ENCODE data around the gene IPCEF1. TPM values are rescaled to one million over a fixed set of nuclear protein-coding genes. Genes with fewer than 3 reads are reported as not detected.

Gene IPCEF1
- total and polyA plus RNA-seq, 9 donors, result 0.60 to 1.5 (median 0.75) TPM

- Histone ChIP-seq H3K27ac (ENCODE audit: low read length) (no peak overlapping the region), H3K36me3 (ENCODE audit: control insufficient read depth, insufficient read depth, low read length) (no peaks in the 10 kb centered on the region), H3K9me3 (replicated peaks; ENCODE audit: control insufficient read depth, low read depth, low read length) (no peaks in the 10 kb centered on the region), H3K4me3 (ENCODE audit: low read length) (no peak overlapping the region), H3K4me1 (ENCODE audit: control insufficient read depth, insufficient read depth, low read length) (peaks cover 10% of the 10 kb centered on the region), H3K27me3 (ENCODE audit: control insufficient read depth, insufficient read depth, low read length) (peaks cover 2% of the 10 kb centered on the region)
- WGBS (ENCODE audit: insufficient coverage), result 57% methylated on average over 5 of the region's 11 CpGs
- DNase-seq, result peak; percentile 43
Observed at GRCh38 chr6:154156135-154156896, 200.3 kb downstream of the IPCEF1 start.

- WGBS (ENCODE audit: insufficient coverage), result no CpG with 5 or more reads among the region's 6 CpGs
- H3K27ac ChIP-seq (ENCODE audit: low read length), result no peak overlapping the region
Observed at GRCh38 chr6:154154389-154154967, 202.1 kb downstream of the IPCEF1 start.

GRCh38 chr6:154143753-154144152 is 212.8 kb downstream of the IPCEF1 start:
- Histone ChIP-seq H3K27ac (ENCODE audit: low read length) (no peak overlapping the region), H3K4me1 (ENCODE audit: control insufficient read depth, insufficient read depth, low read length) (no peaks in the 10 kb centered on the region), H3K9me3 (replicated peaks; ENCODE audit: control insufficient read depth, low read depth, low read length) (no peaks in the 10 kb centered on the region), H3K36me3 (ENCODE audit: control insufficient read depth, insufficient read depth, low read length) (no peaks in the 10 kb centered on the region), H3K27me3 (ENCODE audit: control insufficient read depth, insufficient read depth, low read length) (no peaks in the 10 kb centered on the region), H3K4me3 (ENCODE audit: low read length) (no peak overlapping the region)
- DNase-seq, result no peak
- no CpG with 5 or more reads among the region's 1 CpG for WGBS (ENCODE audit: insufficient coverage)

More at GRCh38 chr6:154154389-154154967, 202.1 kb downstream of the IPCEF1 start:
- no peaks in the 10 kb centered on the region for H3K9me3 ChIP-seq (replicated peaks; ENCODE audit: control insufficient read depth, low read depth, low read length)
- no peak overlapping the region for H3K4me3 ChIP-seq (ENCODE audit: low read length)
- H3K27me3 ChIP-seq (ENCODE audit: control insufficient read depth, insufficient read depth, low read length), result peaks cover 2% of the 10 kb centered on the region
- H3K36me3 ChIP-seq (ENCODE audit: control insufficient read depth, insufficient read depth, low read length), result no peaks in the 10 kb centered on the region
- DNase-seq, result peak; percentile 83
- H3K4me1 ChIP-seq (ENCODE audit: control insufficient read depth, insufficient read depth, low read length), result peaks cover 10% of the 10 kb centered on the region

- no peaks in the 10 kb centered on the region for H3K36me3 ChIP-seq (ENCODE audit: control insufficient read depth, insufficient read depth, low read length)
- no peaks in the 10 kb centered on the region for H3K27me3 ChIP-seq (ENCODE audit: control insufficient read depth, insufficient read depth, low read length)
- WGBS (ENCODE audit: insufficient coverage), result 83% methylated on average over 2 of the region's 2 CpGs
- no peak for DNase-seq
- H3K4me3 ChIP-seq (ENCODE audit: low read length), result no peak overlapping the region
- H3K4me1 ChIP-seq (ENCODE audit: control insufficient read depth, insufficient read depth, low read length), result no peaks in the 10 kb centered on the region
- H3K9me3 ChIP-seq (replicated peaks; ENCODE audit: control insufficient read depth, low read depth, low read length), result no peaks in the 10 kb centered on the region
- H3K27ac ChIP-seq (ENCODE audit: low read length), result no peak overlapping the region
Observed at GRCh38 chr6:154140743-154141142, 215.9 kb downstream of the IPCEF1 start.

GRCh38 chr6:154139892-154140291 is 216.7 kb downstream of the IPCEF1 start:
- no peak overlapping the region for H3K27ac ChIP-seq (ENCODE audit: low read length)
- H3K36me3 ChIP-seq (ENCODE audit: control insufficient read depth, insufficient read depth, low read length), result no peaks in the 10 kb centered on the region
- no peaks in the 10 kb centered on the region for H3K9me3 ChIP-seq (replicated peaks; ENCODE audit: control insufficient read depth, low read depth, low read length)
- 84% methylated on average over 5 of the region's 6 CpGs for WGBS (ENCODE audit: insufficient coverage)
- no peaks in the 10 kb centered on the region for H3K4me1 ChIP-seq (ENCODE audit: control insufficient read depth, insufficient read depth, low read length)
- no peak overlapping the region for H3K4me3 ChIP-seq (ENCODE audit: low read length)
- no peak for DNase-seq
- H3K27me3 ChIP-seq (ENCODE audit: control insufficient read depth, insufficient read depth, low read length), result no peaks in the 10 kb centered on the region

- 83% methylated on average over 5 of the region's 6 CpGs for WGBS (ENCODE audit: insufficient coverage)
- Histone ChIP-seq H3K27ac (ENCODE audit: low read length) (no peak overlapping the region), H3K36me3 (ENCODE audit: control insufficient read depth, insufficient read depth, low read length) (no peaks in the 10 kb centered on the region), H3K4me1 (ENCODE audit: control insufficient read depth, insufficient read depth, low read length) (no peaks in the 10 kb centered on the region), H3K4me3 (ENCODE audit: low read length) (no peak overlapping the region), H3K27me3 (ENCODE audit: control insufficient read depth, insufficient read depth, low read length) (no peaks in the 10 kb centered on the region), H3K9me3 (replicated peaks; ENCODE audit: control insufficient read depth, low read depth, low read length) (no peaks in the 10 kb centered on the region)
- DNase-seq, result no peak
Observed at GRCh38 chr6:154138793-154139192, 217.8 kb downstream of the IPCEF1 start.

GRCh38 chr6:154134471-154135147 is 222.0 kb downstream of the IPCEF1 start:
- DNase-seq, result no peak
- no peaks in the 10 kb centered on the region for H3K36me3 ChIP-seq (ENCODE audit: control insufficient read depth, insufficient read depth, low read length)
- no CpG with 5 or more reads among the region's 8 CpGs for WGBS (ENCODE audit: insufficient coverage)
- no peak overlapping the region for H3K4me3 ChIP-seq (ENCODE audit: low read length)
- no peak overlapping the region for H3K27ac ChIP-seq (ENCODE audit: low read length)
- H3K9me3 ChIP-seq (replicated peaks; ENCODE audit: control insufficient read depth, low read depth, low read length), result no peaks in the 10 kb centered on the region
- no peaks in the 10 kb centered on the region for H3K4me1 ChIP-seq (ENCODE audit: control insufficient read depth, insufficient read depth, low read length)
- no peaks in the 10 kb centered on the region for H3K27me3 ChIP-seq (ENCODE audit: control insufficient read depth, insufficient read depth, low read length)

GRCh38 chr6:154127657-154128056 is 228.9 kb downstream of the IPCEF1 start:
- no peaks in the 10 kb centered on the region for H3K4me1 ChIP-seq (ENCODE audit: control insufficient read depth, insufficient read depth, low read length)
- no CpG with 5 or more reads among the region's 2 CpGs for WGBS (ENCODE audit: insufficient coverage)
- H3K9me3 ChIP-seq (replicated peaks; ENCODE audit: control insufficient read depth, low read depth, low read length), result no peaks in the 10 kb centered on the region
- H3K27ac ChIP-seq (ENCODE audit: low read length), result no peak overlapping the region
- H3K27me3 ChIP-seq (ENCODE audit: control insufficient read depth, insufficient read depth, low read length), result no peaks in the 10 kb centered on the region
- DNase-seq, result no peak
- no peaks in the 10 kb centered on the region for H3K36me3 ChIP-seq (ENCODE audit: control insufficient read depth, insufficient read depth, low read length)
- H3K4me3 ChIP-seq (ENCODE audit: low read length), result no peak overlapping the region

- DNase-seq, result no peak
- no CpG with 5 or more reads among the region's 2 CpGs for WGBS (ENCODE audit: insufficient coverage)
- Histone ChIP-seq H3K36me3 (ENCODE audit: control insufficient read depth, insufficient read depth, low read length) (no peaks in the 10 kb centered on the region), H3K4me1 (ENCODE audit: control insufficient read depth, insufficient read depth, low read length) (no peaks in the 10 kb centered on the region), H3K9me3 (replicated peaks; ENCODE audit: control insufficient read depth, low read depth, low read length) (no peaks in the 10 kb centered on the region), H3K27ac (ENCODE audit: low read length) (no peak overlapping the region), H3K27me3 (ENCODE audit: control insufficient read depth, insufficient read depth, low read length) (no peaks in the 10 kb centered on the region), H3K4me3 (ENCODE audit: low read length) (no peak overlapping the region)
Observed at GRCh38 chr6:154125421-154125820, 231.2 kb downstream of the IPCEF1 start.

GRCh38 chr6:154123155-154123956 is 233.2 kb downstream of the IPCEF1 start:
- H3K27ac ChIP-seq (ENCODE audit: low read length), result no peak overlapping the region
- H3K4me1 ChIP-seq (ENCODE audit: control insufficient read depth, insufficient read depth, low read length), result no peaks in the 10 kb centered on the region
- DNase-seq, result peak; percentile 5
- no peaks in the 10 kb centered on the region for H3K27me3 ChIP-seq (ENCODE audit: control insufficient read depth, insufficient read depth, low read length)
- no peaks in the 10 kb centered on the region for H3K36me3 ChIP-seq (ENCODE audit: control insufficient read depth, insufficient read depth, low read length)
- H3K9me3 ChIP-seq (replicated peaks; ENCODE audit: control insufficient read depth, low read depth, low read length), result no peaks in the 10 kb centered on the region
- H3K4me3 ChIP-seq (ENCODE audit: low read length), result no peak overlapping the region
- WGBS (ENCODE audit: insufficient coverage), result 74% methylated on average over 3 of the region's 8 CpGs
